ENCODE measurements around the gene FEM1C.

Gene FEM1C

DNA sequence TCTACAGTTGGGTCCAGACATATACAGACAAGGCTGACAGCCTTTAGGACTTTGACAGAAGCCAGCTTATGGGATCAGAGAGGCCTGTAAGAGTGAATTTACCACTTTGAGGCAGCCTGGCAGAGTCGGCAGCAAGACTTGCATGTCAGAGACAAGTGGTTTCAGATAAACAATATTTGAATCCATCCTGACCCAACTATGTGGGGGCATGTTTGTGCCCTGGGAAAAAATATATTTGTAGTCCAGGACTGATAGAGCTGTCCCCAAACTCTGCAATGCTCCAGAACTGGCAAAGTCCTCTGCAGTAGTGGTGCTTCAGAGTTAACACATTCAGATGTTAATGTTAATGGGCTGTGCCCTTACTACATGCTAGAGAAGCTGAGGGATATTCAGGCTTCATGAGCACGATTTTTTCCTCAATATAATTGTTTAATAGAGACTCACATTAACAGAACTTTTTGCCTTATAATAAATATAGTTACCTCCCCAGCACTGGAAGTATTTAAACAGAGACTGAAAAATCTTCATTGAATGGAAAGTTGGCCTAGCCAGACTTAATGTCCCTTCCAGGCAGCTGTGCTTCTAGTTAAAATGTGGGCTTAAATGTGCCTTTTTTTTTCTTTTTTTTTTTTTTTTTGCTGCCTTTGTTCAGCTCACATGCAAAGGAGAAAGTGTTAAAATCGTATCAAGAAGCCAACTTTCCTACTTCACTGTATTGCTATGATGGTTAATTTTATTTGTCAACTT lies 42.9 kb downstream of the FEM1C start:
- DNase-seq (ENCODE audit: low read depth): no peak
- TF ChIP-seq, protein P1, sequence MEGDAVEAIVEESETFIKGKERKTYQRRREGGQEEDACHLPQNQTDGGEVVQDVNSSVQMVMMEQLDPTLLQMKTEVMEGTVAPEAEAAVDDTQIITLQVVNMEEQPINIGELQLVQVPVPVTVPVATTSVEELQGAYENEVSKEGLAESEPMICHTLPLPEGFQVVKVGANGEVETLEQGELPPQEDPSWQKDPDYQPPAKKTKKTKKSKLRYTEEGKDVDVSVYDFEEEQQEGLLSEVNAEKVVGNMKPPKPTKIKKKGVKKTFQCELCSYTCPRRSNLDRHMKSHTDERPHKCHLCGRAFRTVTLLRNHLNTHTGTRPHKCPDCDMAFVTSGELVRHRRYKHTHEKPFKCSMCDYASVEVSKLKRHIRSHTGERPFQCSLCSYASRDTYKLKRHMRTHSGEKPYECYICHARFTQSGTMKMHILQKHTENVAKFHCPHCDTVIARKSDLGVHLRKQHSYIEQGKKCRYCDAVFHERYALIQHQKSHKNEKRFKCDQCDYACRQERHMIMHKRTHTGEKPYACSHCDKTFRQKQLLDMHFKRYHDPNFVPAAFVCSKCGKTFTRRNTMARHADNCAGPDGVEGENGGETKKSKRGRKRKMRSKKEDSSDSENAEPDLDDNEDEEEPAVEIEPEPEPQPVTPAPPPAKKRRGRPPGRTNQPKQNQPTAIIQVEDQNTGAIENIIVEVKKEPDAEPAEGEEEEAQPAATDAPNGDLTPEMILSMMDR (IDR thresholded peaks at IDR 0.05; ENCODE audit: control insufficient read depth, extremely low read depth, insufficient read depth): no peak

DNA sequence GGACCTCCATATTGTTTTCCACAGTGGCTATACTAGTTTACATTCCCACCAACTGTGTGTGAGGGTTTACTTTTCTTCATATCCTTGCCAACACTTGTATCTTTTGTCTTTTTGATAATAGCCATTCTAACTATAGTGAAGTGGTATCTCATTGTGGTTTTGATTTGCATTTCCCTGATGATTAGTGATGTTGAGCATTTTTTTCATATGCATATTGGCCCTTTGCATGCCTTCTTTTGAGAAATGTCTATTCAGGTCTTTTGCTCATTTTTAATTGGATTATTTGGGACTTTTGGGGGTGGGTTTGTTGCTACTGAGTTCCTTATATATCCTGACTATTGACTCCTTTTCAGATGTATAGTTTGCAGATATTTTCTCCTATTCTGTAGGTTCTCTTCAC lies 44.4 kb downstream of the FEM1C start:
- TF ChIP-seq, protein P1 (IDR thresholded peaks at IDR 0.05; ENCODE audit: control insufficient read depth, extremely low read depth, insufficient read depth): no peak
- no peak overlapping the region for H3K4me3 ChIP-seq (ENCODE audit: low read depth, low read length)
- DNase-seq (ENCODE audit: low read depth): no peak

More for the DNA sequence above, 42.9 kb downstream of the FEM1C start:
- H3K4me3 ChIP-seq (ENCODE audit: low read depth, low read length): no peak overlapping the region

DNA sequence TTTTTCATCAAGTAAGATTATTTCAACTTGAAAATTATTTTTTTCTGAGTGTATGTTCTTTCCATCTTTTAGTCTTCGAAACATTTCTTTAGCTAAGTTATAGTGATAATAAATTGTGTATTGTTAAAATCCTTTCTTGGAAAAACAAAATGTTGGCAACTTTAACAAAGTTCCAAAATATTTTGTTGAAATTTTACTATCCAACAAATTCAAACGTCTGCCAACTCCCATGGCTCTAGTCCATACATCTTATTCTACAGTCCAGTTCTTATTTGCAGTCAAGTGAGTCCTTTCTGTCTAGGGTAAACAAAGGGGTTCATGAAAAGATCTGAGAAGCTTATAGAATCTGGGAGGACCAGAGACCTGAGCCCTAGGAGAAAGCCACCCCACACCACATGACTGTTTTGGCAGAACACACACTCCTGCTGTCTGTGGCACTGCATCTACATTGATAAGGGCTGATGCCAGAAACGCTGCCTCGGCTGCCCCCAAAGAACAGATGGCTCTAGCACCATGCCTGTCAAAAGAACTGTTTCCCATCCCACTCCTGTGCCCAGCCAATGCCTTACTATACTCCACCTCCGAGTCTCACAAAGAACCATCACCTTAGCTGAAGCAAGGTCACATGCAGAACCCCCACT lies 47.5 kb downstream of the FEM1C start:
- TF ChIP-seq, protein P1 (IDR thresholded peaks at IDR 0.05; ENCODE audit: control insufficient read depth, extremely low read depth, insufficient read depth): no peak

DNA sequence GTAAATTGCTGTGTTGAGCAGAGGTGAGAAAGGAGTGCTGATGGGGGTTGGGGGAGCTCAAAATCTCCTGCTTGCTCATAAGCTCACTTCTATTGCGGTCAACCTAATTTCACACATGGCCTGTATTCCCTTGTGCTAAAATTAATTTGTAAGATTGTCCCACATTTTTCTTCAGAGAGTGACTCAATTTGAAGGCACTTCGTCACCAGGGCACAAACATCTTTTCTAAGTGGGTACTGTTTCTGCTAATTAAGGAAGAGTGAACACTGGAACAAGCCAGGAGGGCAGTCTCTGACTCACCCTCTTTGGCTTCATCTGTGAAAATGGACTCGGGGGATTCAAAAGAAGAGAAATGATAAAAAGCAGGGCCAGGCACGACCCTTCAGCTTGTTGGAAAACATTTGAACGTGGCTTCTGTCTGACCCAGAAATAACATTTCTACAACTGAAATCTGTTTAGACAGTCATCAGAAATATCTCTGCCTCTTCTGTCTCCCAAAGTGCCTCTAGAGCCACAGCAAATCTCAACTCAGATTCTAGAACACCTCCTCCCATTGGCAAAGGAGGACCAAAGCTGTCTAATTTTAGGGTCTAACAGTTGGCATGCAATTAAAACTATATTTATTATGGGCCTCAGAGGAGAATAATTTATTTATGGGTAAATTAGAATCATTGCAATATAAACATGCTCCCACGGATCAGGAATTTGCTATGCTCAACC lies 49.8 kb downstream of the FEM1C start:
- DNase-seq (ENCODE audit: low read depth): no peak
- TF ChIP-seq, protein P1 (IDR thresholded peaks at IDR 0.05; ENCODE audit: control insufficient read depth, extremely low read depth, insufficient read depth): no peak

More for the DNA sequence above, 47.5 kb downstream of the FEM1C start:
- no peak for DNase-seq (ENCODE audit: low read depth)
- no peak overlapping the region for H3K4me3 ChIP-seq (ENCODE audit: low read depth, low read length)

DNA sequence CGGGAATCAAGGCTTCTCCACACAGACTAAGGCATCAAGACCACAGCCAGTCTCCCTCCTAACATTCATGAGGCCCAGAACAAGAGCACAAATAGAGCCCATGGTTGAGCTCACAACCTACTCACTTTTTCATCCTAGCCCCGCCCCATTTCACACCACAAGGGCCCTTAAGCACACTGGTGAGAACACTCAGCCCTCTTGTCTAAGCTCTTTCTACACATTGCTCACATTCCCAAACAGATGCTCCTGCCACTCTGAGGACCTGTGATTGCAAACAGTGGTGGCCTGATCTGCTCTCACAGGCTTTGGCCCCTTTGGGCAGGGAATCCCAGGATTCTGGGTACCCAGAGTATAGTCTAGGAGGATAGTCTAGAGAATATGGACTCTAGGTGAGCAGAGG lies 54.0 kb downstream of the FEM1C start:
- TF ChIP-seq, protein P1 (IDR thresholded peaks at IDR 0.05; ENCODE audit: control insufficient read depth, extremely low read depth, insufficient read depth): no peak

More for the DNA sequence above, 49.8 kb downstream of the FEM1C start:
- H3K4me3 ChIP-seq (ENCODE audit: low read depth, low read length): no peak overlapping the region

DNA sequence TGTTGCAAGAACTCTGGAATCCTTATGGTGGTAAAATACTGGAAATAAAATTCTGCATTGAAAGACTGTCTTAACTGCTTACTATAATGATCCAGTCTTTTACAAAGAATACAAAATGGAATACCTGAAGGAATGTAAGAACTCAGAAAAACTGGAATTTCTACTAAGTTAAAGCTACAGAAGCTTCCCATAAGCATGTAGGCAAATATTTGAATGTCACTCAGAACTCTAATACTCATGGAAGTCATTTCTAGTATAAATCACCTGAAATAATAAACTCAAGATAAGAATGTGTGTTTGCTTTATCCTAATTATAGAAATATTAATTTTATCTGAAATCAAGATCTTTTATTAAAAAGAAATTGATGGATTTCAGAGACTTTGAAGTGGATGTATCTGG lies 54.8 kb downstream of the FEM1C start:
- H3K4me3 ChIP-seq (ENCODE audit: low read depth, low read length): no peak overlapping the region
- no peak for DNase-seq (ENCODE audit: low read depth)
- TF ChIP-seq, protein P1 (IDR thresholded peaks at IDR 0.05; ENCODE audit: control insufficient read depth, extremely low read depth, insufficient read depth): no peak

More for the DNA sequence above, 54.0 kb downstream of the FEM1C start:
- DNase-seq (ENCODE audit: low read depth): peak; percentile 73
- H3K4me3 ChIP-seq (ENCODE audit: low read depth, low read length): no peak overlapping the region

All from LNCaP clone FGC (cell line).